IMR-90 (cell line): ENCODE results near the gene RORB.

Experiments
- CEBPB ChIP-seq: IDR thresholded peaks from 2 replicates; pipeline ENCODE4 v1.6.1; 2012; ENCODE audit warnings: low read depth, low read length, improper control_type of control experiment
- CHD1 ChIP-seq: IDR thresholded peaks from 2 replicates; pipeline ENCODE4 v1.6.1; 2012; ENCODE audit warnings: low read depth, low read length, improper control_type of control experiment
- MAFK ChIP-seq: IDR thresholded peaks from 2 replicates; pipeline ENCODE4 v1.6.1; 2012; ENCODE audit warnings: low read depth, low read length, improper control_type of control experiment
- MAZ ChIP-seq: IDR thresholded peaks from 2 replicates; pipeline ENCODE4 v1.6.1; 2012; ENCODE audit warnings: low read depth, mild to moderate bottlenecking, low read length, improper control_type of control experiment, moderate library complexity, borderline replicate concordance
- MXI1 ChIP-seq: IDR thresholded peaks from 2 replicates; pipeline ENCODE4 v1.6.1; 2012; ENCODE audit warnings: low read depth, mild to moderate bottlenecking, low read length, moderate library complexity, borderline replicate concordance
- NFE2L2 ChIP-seq: fragments of 150-350 bp; IDR thresholded peaks from 2 replicates; pipeline ENCODE4 v1.6.1; 2016; ENCODE audit warnings: low read depth, mild to moderate bottlenecking, low read length
- POLR2A ChIP-seq: IDR thresholded peaks from 2 replicates; pipeline ENCODE4 v1.6.1; 2012; ENCODE audit warnings: mild to moderate bottlenecking, low read depth, low read length
- RAD21 ChIP-seq: IDR thresholded peaks from 2 replicates; pipeline ENCODE4 v1.6.1; 2012; ENCODE audit warnings: low read length, improper control_type of control experiment
- RCOR1 ChIP-seq: IDR thresholded peaks from 2 replicates; pipeline ENCODE4 v1.6.1; 2012; ENCODE audit warnings: mild to moderate bottlenecking, low read length, improper control_type of control experiment; ENCODE audit not compliant: insufficient replicate concordance
- RFX5 ChIP-seq: IDR thresholded peaks from 2 replicates; pipeline ENCODE4 v1.8.0; 2012; ENCODE audit warnings: low read depth, mild to moderate bottlenecking, low read length, moderate library complexity
- TF ChIP-seq, protein P1 (sequence below): conservative IDR thresholded peaks from 2 replicates; pipeline ENCODE4 v1.5.1; 2012; ENCODE audit warnings: mild to moderate bottlenecking, low read depth, low read length, improper control_type of control experiment
- TF ChIP-seq, protein P2 (sequence below): fragments of 150-350 bp; IDR thresholded peaks from 2 replicates; pipeline ENCODE4 v1.6.1; 2017; ENCODE audit warnings: mild to moderate bottlenecking, antibody characterized with exemption, low read length, low read depth
- TF ChIP-seq, protein P3 (sequence below): fragments of 150-350 bp; IDR thresholded peaks from 2 replicates; pipeline ENCODE4 v1.6.1; 2016; ENCODE audit warnings: low read depth, mild to moderate bottlenecking, low read length, moderate library complexity, borderline replicate concordance

DNA sequence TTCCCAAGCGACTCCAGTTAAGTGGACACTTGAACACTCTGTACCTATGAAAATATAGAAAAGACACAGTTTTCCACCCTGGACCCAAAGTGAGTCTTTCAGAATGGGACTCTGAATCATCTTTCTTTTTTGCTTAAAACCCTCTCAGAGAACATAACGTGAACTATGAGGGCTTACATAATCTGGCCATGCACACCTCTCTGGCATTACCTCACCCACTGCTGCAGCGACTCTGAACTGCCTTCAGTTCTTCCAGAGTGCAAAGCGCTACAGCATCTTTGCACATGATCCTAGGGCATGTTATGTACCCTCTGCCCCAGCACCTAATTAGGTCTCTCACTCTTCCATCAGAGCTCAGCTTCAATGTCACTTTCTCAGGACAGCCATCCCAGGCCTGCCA is 186.2 kb downstream of the RORB start:
- TF ChIP-seq, protein P1, sequence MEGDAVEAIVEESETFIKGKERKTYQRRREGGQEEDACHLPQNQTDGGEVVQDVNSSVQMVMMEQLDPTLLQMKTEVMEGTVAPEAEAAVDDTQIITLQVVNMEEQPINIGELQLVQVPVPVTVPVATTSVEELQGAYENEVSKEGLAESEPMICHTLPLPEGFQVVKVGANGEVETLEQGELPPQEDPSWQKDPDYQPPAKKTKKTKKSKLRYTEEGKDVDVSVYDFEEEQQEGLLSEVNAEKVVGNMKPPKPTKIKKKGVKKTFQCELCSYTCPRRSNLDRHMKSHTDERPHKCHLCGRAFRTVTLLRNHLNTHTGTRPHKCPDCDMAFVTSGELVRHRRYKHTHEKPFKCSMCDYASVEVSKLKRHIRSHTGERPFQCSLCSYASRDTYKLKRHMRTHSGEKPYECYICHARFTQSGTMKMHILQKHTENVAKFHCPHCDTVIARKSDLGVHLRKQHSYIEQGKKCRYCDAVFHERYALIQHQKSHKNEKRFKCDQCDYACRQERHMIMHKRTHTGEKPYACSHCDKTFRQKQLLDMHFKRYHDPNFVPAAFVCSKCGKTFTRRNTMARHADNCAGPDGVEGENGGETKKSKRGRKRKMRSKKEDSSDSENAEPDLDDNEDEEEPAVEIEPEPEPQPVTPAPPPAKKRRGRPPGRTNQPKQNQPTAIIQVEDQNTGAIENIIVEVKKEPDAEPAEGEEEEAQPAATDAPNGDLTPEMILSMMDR, result no peak
- no peak for TF ChIP-seq POLR2A
- no peak for TF ChIP-seq RCOR1
- TF ChIP-seq CEBPB, result no peak
- TF ChIP-seq CHD1, result no peak
- TF ChIP-seq, protein P2, sequence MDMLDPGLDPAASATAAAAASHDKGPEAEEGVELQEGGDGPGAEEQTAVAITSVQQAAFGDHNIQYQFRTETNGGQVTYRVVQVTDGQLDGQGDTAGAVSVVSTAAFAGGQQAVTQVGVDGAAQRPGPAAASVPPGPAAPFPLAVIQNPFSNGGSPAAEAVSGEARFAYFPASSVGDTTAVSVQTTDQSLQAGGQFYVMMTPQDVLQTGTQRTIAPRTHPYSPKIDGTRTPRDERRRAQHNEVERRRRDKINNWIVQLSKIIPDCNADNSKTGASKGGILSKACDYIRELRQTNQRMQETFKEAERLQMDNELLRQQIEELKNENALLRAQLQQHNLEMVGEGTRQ, result no peak
- no peak for TF ChIP-seq MAZ
- TF ChIP-seq MXI1, result no peak
- no peak for TF ChIP-seq MAFK
- TF ChIP-seq RFX5, result no peak
- no peak for TF ChIP-seq RAD21
- TF ChIP-seq, protein P3, sequence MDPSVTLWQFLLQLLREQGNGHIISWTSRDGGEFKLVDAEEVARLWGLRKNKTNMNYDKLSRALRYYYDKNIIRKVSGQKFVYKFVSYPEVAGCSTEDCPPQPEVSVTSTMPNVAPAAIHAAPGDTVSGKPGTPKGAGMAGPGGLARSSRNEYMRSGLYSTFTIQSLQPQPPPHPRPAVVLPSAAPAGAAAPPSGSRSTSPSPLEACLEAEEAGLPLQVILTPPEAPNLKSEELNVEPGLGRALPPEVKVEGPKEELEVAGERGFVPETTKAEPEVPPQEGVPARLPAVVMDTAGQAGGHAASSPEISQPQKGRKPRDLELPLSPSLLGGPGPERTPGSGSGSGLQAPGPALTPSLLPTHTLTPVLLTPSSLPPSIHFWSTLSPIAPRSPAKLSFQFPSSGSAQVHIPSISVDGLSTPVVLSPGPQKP, result no peak
- TF ChIP-seq NFE2L2, result no peak
